Cardiac septum (tissue), 1 donor: ENCODE data around the gene ZC3H12D. TPM values are rescaled to one million over a fixed set of nuclear protein-coding genes. Genes with fewer than 3 reads are reported as not detected.
"Not testable (repeated sequence)": the region's sequence is repeated elsewhere in the genome, so short reads cannot be mapped to it uniquely, and the experiment has no call there.

Experiments
- DNase-seq: peaks from one replicate; pipeline ENCODE4 v3.0.0-alpha.2; 2020; ENCODE audit warnings: low spot score
- intact Hi-C: fragments of 100-400 bp; cut with DNase I; formaldehyde crosslinking; loops from one replicate; pipeline ENCODE4 v1.14.0; 2022
- long read RNA-seq: library from polyadenylated mRNA; unstranded; transcript quantifications from one replicate; pipeline ENCODE4 v2.0.0, GENCODE V29; 2021
- total RNA-seq: library from RNA; stranded (reverse); fragmentation: NEBNext Ultra II Directional; extraction: Animal tissue kit (Norgen Biotek cat#: 25700); gene quantifications from one replicate; pipeline ENCODE4 v1.2.1, GENCODE V29; 2021
- donor health status: DM: no; HTN: no; CAD: no.

Gene ZC3H12D
- total RNA-seq: 0.35 TPM
- long read RNA-seq, partial matches to known transcripts: 0 of 1 reads
- long read RNA-seq, other reads (novel, unspliced or antisense): 1 of 1 reads

DNA sequence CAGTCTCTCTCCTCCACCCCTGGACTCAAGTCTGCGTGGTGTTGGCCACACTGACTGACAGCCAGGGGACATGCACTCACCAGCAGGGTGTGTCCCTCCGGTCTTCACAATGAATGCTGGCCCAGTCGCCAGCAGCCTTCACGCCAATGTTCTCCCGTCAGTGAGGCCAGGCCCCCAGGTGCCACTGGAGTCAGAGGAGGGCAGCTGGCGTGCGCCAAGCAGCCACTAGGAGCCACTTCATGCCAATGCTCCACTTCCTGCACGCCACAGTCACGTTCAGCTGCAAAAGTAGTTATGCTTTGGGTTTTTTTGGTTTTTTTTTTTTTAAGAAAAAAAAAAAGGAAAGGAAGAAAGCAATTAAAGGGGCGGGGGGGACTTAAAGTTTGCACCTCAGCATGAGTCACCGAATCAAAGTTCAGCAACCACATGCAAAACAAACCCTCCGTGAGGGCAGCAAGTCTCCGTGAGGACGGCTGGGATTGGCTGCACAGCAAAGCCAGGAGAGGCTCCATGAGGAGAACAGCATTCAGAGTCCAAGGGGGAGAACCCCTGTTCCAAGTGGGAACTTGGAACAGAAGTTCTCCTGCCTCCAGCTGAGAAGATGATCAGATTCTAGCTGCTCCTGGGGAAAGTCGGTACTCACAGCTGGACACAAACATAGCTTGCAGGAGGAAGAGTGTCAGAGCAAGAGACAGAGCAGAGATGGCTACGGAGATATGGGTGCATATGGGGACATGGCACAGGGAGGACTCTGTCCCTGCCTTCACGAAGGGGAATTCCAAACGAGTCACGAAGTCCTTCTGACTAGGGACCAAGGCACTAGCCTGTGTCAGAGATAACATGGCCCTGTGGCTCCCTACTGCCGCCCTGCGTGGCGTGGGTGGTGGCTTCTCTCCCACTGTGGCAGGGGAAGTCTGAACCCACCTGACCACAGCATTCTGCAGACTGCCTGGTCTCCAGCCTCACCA lies at the start of gene ZC3H12D:
Gene ZC3H12D (minus strand): TSS at position 282 of the 968 bp plus-strand sequence. CDS start 10,471 bp downstream, outside the sequence.
- intact Hi-C loops: no loop called here

DNA sequence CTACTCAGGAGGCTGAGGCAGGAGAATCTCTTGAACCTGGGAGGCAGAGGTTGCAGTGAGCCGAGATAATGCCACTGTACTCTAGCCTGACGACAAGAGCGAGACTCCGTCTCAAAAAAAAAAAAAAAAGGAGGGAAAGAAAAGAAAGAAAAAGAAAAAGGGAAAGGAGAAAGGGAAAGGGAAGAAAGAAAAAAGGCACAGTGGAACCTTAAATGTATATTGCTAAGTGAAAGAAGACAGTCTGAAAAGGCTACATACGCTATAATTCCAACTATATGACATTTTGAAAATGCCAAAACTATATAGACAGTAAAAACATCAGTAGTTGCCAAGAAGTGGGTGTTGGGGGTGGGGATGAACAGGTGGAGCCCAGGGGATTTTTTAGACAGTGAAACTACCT lies 44.8 kb upstream of the ZC3H12D start:
- intact Hi-C loops: no loop called here

More for the DNA sequence above, at the start of gene ZC3H12D:
- DNase-seq: no peak

DNA sequence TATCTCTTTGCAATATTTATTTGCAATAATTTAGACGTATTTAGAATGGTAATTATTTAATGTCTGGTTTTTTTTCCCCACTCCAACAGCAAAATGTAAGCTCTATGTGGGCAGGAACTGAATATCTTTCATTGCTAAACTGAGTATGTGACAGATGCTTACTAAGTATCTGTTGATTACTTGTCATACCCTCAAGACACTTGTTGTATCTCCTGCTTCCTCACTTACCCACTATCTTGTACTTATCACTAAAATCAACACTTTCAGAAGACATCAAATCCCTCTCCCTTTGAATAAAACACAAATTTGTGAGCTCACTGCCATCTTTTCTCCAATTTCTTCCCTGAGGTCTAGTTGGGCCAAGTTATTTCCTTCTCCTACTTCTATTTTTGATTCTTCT lies 30.7 kb upstream of the ZC3H12D start:
- intact Hi-C loops: loop anchor here (5.0 kb wide), 1 partner anchor 88 kb away; no protein-coding TSS in a partner anchor

More for the DNA sequence above, 44.8 kb upstream of the ZC3H12D start:
- DNase-seq: no peak

DNA sequence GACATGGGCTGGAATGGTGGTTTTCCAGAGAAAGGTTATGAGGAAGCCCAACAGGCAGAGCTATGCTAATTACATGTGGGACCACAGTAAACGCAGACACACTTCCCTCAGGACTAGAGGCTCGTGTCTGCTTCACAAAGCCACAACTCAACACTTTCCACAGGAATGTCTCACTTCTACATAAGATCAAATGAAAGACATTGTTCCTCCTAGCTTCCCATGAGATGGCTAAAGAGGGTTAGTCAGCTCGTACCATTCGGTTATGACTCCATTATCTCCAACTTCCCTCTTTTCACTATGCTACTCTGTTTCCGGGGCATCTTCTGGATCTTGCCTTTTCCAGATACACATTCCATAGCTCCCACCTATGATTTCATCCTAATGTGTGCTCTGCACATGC lies 29.1 kb upstream of the ZC3H12D start:
- intact Hi-C loops: no loop called here

More for the DNA sequence above, 30.7 kb upstream of the ZC3H12D start:
- no peak for DNase-seq

DNA sequence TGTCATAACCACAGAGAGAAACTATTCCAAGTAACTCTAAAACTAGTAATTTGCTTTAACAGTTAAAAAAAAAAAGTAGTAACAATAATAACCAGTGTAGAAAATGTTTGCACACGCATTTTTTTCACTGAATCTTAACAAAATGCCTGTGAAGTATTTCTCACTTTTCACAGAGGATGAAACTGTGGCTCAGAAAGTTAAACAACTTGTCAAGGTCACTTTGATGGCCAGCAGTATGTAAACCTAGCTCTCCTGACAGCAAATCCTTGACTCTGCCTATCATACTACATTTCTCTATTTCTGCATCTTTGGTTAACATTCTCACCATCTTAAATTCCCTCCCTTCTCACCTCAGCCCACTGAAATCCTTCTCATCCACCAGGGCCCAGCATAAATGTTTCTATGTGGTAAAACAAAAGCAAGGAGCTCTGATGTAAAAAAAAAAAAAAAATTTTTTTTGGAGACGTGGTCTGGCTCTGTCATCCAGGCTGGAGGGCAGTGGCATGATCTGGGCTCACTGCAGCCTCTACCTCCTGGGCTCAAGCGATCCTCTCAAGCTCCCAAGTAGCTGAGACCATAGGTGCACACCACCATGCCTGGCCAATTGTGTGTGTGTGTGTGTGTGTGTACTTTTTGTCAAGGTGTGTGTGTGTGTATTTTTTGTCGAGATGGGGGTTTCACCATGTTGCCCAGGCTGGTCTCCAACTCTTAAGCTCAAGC lies 26.1 kb upstream of the ZC3H12D start:
- intact Hi-C loops: no loop called here
- DNase-seq: no peak

More for the DNA sequence above, 29.1 kb upstream of the ZC3H12D start:
- DNase-seq: no peak

DNA sequence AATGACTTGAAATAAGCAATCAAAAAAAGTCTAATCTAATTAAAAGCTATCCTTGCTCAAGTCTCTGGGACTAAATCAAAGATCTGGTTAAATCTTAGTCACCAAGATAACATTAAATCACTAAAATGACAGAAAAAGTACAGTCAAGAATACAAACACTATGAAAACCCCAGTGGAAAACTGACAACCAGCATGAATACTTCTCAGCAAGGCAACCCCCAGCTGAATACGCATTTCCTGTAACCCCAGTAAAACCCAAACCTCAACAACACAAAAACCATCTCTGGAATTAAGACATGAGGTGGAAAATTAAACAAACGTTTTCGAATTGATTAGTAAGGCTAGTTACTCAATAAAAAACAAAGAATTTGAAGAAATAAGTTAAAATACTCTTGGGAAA lies 23.7 kb upstream of the ZC3H12D start:
- DNase-seq: no peak
- intact Hi-C loops: no loop called here

DNA sequence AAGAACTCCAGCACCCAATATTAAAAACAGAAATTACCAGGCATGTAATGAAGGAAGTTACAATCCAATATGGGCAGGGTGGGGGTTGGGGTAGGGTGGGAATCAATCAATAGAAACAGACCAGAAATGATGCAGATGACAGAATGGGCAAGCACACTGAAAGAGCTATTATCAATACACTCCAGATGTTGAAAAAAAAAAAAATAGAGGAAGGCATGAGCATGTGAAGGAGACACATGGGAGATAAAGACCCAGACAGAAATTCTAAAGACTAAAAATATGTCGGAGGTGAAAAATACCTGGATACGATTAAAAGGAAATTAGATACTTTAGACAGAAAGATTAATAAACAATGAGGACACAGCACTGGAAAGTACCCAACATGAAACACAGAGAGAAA lies 19.1 kb upstream of the ZC3H12D start:
- intact Hi-C loops: no loop called here
- no peak for DNase-seq

DNA sequence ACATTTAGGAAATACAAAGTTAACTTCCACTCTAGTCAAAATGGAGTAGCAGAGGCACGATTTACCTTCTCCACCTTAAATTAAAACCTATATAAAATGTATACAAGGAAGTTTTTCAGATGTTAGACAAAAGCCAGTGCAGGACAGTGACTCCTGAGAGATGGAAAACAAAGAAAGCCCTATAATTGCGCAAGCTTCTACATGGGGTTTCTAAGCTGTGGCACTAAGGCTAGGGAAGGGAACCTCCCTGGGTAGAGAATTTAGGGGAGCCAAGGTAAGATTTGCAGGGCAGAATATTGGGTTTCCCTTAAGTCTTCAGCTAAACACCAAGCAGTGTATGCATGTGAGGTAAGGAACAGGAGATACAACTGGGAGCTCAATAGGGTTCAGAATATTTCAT lies 18.5 kb upstream of the ZC3H12D start:
- DNase-seq: no peak
- intact Hi-C loops: no loop called here

DNA sequence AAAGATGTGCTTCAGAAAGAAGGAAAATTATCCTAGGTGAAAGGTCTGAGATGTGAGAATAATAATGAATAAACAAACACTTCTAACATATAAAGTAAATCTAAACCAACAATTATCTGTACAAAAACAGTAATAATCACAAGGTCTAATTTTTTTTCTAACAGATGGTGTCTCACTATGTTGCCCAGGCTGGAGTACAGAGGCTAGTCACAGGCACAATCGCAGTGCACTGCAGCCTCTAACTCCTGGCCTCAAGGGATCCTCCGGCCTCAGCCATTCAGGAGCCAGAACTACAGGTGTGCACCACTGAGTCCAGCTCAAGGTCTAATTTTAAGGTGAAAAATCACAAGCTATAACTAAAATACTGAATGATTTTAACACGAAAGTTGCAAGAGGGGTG lies 17.0 kb upstream of the ZC3H12D start:
- no peak for DNase-seq
- intact Hi-C loops: no loop called here

DNA sequence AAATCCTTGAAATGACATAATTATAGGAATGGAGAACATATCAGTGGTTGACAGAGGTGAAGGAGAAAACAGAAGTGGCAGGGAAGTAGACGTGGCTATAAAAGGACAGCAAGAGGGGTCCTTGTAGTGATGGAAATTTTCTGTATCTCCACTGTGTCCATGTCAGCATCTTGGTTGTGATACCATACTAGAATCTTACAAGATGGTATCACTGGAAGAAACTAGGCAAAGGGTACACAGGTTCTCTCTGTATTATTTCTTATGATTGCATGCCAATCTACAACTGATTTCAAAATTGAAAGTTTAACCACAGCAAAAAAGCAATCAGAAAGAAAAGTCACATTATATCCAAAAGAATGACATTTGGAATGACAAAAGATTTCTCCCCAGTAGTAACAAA lies 16.4 kb upstream of the ZC3H12D start:
- intact Hi-C loops: no loop called here
- no peak for DNase-seq

DNA sequence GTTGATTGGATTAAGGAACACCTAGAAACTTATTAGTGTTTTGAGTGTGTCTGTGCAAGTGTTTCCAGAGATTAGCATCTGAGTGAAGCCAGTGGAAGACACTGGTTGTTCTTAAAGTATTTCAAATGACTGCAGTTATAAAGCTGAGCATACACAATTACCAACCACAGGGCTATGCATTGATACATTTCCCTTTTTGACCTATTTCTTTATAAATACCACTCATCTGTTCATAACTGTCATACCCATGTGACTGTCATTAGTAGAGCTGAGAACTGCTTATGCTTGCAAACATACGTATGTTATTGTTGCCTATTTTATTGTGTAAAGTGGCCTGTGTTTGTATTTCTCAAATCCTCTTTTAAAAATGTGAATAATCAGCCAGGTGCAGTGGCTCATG lies 15.3 kb upstream of the ZC3H12D start:
- intact Hi-C loops: no loop called here
- DNase-seq: no peak

DNA sequence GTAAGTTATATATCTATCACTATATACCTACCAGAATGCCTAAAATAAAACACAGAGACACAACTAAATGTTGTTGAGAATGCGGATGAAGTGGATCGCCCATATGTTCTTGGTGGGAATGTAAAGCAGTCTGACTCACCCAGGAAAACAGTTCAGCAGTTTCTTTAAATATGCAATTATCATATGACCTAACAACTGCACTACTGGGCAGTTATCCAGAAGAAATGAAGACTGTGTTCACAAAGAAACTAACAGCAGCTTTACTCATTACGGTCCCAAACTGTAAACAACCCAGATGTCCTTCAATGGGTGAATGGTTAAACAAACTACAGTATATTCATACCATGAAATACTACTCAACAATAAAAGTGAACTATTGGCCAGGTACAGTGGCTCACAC lies 14.3 kb upstream of the ZC3H12D start:
- intact Hi-C loops: no loop called here
- no peak for DNase-seq

DNA sequence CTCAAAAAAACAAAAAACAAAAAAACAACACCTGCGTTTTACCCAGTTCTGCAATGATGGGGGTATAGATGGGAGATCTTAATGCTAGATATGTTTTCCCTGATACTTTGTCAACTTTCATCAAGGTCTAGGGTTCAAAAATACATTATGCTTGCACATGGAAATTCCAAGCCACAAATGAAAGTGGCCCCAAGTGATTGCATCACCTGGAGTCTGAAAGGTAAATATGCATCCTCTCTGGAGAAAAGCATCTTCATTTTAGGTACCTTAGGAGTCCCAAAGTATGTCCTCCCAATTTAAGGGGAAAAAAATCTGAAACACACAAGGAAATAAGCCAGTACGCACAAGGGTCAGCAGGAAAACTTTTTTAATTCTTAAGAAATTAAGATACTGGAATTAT lies 12.6 kb upstream of the ZC3H12D start:
- intact Hi-C loops: no loop called here
- no peak for DNase-seq

DNA sequence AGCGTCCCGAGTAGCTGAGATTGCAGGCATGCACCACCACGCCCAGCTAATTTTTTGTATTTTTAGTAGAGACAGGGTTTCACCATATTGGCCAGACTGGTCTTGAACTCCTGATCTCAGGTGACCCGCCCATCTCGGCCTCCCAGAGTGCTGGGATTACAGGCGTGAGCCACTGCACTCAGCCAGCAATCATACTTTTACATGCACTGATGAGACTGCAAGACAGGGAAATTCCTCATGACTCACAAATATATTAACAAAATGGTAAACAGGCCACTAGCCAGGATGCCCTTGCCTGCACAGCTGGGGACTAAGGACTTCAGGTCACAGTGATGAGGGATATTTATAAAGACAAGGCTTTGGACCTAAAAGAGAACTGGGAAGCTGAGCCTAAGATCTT lies 11.8 kb upstream of the ZC3H12D start:
- DNase-seq, intact Hi-C loops: not testable (repeated sequence)

DNA sequence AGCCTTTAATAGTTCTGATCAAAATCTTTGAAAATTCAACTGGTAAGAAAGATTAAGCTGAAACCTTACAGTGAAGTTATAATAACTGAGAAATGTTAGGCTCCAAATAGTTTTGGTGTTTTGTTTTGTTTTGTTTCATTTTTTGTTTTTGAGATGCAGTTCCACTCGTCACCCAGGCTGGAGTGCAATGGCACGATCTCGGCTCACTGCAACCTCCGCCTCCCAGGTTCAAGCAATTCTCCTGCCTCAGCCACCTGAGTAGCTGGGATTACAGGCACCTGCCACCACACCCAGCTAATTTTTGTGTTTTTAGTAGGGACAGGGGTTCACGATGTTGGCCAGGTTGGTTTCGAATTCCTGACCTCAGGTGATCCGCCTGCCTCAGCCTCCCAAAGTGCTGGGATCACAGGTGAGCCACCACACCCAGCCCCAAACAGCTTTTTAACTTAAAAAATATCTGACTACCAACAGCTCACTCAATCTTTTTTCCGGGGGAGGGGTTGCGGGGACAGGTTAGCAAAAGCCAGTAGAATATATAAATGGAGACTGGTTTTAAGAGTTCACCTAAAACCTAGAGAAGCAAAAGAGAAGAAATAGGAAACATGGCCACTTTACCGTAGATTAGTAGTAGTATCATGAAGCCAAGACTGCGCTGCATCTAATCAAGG lies 10.7 kb upstream of the ZC3H12D start:
- intact Hi-C loops, DNase-seq: not testable (repeated sequence)

DNA sequence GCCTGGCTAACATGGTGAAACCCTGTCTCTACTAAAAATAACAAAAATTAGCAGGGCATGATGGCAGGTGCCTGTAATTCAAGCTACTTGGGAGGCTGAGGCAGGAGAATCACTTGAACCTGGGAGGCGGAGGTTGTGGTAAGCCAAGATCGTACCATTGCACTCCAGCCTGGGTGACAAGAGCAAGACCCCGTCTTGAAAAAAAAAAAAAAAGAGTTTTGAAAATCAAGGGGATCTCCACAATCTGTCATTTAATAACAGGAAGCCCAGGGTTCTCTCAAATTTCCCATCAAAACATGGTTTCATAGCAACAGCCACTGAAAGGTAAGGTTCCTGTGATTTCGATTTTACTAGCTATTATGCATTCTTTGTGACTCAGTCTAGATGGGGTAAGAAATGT lies 10.0 kb upstream of the ZC3H12D start:
- DNase-seq, intact Hi-C loops: not testable (repeated sequence)

DNA sequence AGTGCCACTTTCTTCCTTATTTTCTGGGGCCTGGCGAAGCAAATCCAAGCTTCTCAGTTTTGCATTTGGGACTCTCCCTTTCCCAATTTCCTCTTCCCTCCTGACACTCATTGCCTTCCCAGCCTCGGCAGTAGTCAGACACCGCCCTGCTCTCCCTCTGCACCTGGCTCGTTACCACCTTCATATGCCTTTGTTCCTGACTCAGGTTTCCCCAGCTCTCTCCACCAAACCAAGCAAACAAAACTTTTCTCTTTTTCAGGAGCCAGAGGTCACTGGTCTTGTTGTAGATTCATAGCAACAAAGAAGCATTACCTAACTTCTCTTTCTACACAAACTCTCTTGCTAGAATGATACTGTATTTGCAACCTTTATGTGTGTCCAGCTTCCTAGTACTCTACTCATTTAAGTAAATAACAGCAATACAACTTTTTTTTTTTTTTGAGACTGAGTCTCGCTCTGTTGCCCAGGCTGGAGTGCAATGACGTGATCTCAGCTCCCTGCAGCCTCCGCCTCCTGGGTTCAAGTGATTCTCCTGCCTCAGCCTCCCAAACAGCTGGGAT lies 9.0 kb upstream of the ZC3H12D start:
- intact Hi-C loops: no loop called here
- no peak for DNase-seq

DNA sequence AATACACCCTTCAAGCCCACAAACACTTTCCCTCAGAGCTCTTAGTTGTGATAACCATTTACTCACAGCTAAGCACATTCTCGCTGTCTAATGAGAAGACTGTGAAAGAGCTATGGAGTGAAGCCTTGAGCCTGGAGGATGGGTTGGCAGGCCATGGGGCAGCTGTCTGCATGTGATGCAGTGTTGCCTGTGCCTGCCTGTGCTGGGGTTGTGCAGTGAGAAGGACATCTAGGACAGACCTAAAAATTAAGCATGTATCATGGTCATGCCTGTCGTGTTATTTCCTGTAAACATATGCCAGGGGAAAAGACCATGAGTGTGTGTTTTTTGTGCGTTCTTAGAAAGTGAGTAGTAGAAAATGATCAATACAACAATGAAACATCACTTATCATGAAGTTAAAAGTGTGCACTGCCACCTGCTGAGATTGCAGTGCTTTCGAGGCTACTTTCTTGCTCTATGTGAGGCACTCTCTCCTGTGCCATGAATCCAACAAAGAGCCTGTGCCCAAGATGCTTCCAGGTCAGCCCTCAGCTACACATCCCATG lies 8.1 kb upstream of the ZC3H12D start:
- DNase-seq: no peak
- intact Hi-C loops: no loop called here

DNA sequence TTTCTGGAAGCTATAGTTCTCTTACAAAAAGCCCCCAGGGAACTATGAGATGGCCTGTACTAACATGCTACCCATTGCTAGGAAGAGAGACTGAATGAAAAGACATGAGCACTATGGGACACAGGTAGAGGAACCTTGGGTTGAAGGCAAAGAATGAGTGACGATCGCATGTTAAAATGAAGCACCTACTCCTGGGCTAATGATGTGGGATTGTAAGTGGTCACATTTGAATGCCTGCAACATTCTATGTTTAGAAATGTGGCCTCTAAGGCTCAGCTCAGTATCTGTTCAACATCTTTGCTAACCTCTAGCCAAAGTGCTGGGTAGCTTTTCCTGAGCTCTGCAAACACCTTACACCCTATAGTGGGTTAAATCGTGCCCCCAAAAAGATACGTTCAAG lies 5.2 kb upstream of the ZC3H12D start:
- intact Hi-C loops: no loop called here
- no peak for DNase-seq
